ENCODE data around the gene ALG14.
"Not testable (repeated sequence)": the region's sequence is repeated elsewhere in the genome, so short reads cannot be mapped to it uniquely, and the experiment has no call there.

The ALG14 gene

DNA sequence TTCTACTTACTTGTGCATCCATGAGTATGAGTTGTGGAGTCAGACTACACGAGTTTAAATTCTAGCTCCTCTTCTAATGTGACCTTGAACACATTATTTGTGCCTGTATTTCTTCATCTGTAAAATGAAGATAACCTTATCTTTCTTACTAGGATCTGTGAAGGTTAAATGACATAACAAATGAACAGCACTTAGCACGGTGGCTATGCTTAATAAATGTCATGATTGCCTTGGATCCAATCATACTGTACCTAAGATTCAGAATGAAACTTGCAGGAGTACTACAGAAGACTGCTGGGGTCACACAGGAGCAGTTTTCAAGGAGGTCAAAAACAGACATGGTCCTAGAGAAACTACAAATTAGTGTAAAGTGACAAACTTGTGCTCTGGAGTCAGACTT, 22.2 kb upstream of the ALG14 start:
- TF ChIP-seq, protein P1, sequence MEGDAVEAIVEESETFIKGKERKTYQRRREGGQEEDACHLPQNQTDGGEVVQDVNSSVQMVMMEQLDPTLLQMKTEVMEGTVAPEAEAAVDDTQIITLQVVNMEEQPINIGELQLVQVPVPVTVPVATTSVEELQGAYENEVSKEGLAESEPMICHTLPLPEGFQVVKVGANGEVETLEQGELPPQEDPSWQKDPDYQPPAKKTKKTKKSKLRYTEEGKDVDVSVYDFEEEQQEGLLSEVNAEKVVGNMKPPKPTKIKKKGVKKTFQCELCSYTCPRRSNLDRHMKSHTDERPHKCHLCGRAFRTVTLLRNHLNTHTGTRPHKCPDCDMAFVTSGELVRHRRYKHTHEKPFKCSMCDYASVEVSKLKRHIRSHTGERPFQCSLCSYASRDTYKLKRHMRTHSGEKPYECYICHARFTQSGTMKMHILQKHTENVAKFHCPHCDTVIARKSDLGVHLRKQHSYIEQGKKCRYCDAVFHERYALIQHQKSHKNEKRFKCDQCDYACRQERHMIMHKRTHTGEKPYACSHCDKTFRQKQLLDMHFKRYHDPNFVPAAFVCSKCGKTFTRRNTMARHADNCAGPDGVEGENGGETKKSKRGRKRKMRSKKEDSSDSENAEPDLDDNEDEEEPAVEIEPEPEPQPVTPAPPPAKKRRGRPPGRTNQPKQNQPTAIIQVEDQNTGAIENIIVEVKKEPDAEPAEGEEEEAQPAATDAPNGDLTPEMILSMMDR (IDR thresholded peaks at IDR 0.05; ENCODE audit: low read length), result no peak
- no peak for TF ChIP-seq EZH2 (IDR thresholded peaks at IDR 0.05; ENCODE audit: borderline replicate concordance, low read length)
- Histone ChIP-seq H3K9ac (ENCODE audit: low read length) (no peak overlapping the region), H3K9me3 (ENCODE audit: low read length) (no peaks in the 10 kb centered on the region), H2AFZ (ENCODE audit: low read length) (no peak overlapping the region), H3K9me2 (ENCODE audit: low read depth, low read length) (no peaks in the 10 kb centered on the region), H3K36me3 (ENCODE audit: insufficient read depth, low read length) (no peaks in the 10 kb centered on the region), H3K27me3 (ENCODE audit: insufficient read depth, low read length) (no peaks in the 10 kb centered on the region), H3F3A (ENCODE audit: insufficient read depth, low read length) (no peaks in the 10 kb centered on the region), H3K4me2 (ENCODE audit: low read length) (no peak overlapping the region), H3K27ac (ENCODE audit: low read depth, low read length, poor library complexity, severe bottlenecking) (no peak overlapping the region), H3K4me1 (ENCODE audit: insufficient read depth, low read length, severe bottlenecking) (no peaks in the 10 kb centered on the region), H3K4me3 (ENCODE audit: low read depth, low read length, poor library complexity, severe bottlenecking) (no peak overlapping the region), H3K79me2 (ENCODE audit: insufficient read depth, low read length) (no peaks in the 10 kb centered on the region), H4K20me1 (ENCODE audit: insufficient read depth, low read length) (no peaks in the 10 kb centered on the region)

DNA sequence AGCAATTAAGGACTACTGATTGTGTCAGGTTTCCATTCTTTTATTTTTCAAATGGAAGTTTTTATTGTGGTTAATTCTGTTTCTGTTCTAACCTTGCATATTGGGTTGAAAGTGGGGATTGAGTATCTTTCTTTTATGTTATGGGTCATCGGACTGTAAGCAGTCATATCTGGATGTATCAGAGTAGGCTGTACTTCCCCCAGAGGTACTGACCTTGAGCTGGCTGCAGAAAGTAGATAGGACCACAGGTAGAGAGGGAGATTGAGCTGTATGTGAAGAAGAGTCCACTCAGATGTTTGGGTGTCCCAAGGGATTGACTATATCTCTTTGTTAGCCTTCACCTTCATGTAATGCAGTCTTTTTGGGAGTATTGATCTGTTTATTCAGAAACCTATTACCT, 20.5 kb upstream of the ALG14 start:
- no peak overlapping the region for H2AFZ ChIP-seq (ENCODE audit: low read length)
- H3F3A ChIP-seq (ENCODE audit: insufficient read depth, low read length), result no peaks in the 10 kb centered on the region
- H3K4me2 ChIP-seq (ENCODE audit: low read length), result no peak overlapping the region
- no peaks in the 10 kb centered on the region for H3K27me3 ChIP-seq (ENCODE audit: insufficient read depth, low read length)
- H3K4me3 ChIP-seq (ENCODE audit: low read depth, low read length, poor library complexity, severe bottlenecking), result no peak overlapping the region
- no peaks in the 10 kb centered on the region for H3K9me3 ChIP-seq (ENCODE audit: low read length)
- H3K9me2 ChIP-seq (ENCODE audit: low read depth, low read length), result no peaks in the 10 kb centered on the region
- no peaks in the 10 kb centered on the region for H3K79me2 ChIP-seq (ENCODE audit: insufficient read depth, low read length)
- no peaks in the 10 kb centered on the region for H4K20me1 ChIP-seq (ENCODE audit: insufficient read depth, low read length)
- no peak for TF ChIP-seq EZH2 (IDR thresholded peaks at IDR 0.05; ENCODE audit: borderline replicate concordance, low read length)
- TF ChIP-seq, protein P1 (IDR thresholded peaks at IDR 0.05; ENCODE audit: low read length), result no peak
- H3K4me1 ChIP-seq (ENCODE audit: insufficient read depth, low read length, severe bottlenecking), result no peaks in the 10 kb centered on the region
- H3K9ac ChIP-seq (ENCODE audit: low read length), result no peak overlapping the region
- no peak overlapping the region for H3K27ac ChIP-seq (ENCODE audit: low read depth, low read length, poor library complexity, severe bottlenecking)
- H3K36me3 ChIP-seq (ENCODE audit: insufficient read depth, low read length), result no peaks in the 10 kb centered on the region

DNA sequence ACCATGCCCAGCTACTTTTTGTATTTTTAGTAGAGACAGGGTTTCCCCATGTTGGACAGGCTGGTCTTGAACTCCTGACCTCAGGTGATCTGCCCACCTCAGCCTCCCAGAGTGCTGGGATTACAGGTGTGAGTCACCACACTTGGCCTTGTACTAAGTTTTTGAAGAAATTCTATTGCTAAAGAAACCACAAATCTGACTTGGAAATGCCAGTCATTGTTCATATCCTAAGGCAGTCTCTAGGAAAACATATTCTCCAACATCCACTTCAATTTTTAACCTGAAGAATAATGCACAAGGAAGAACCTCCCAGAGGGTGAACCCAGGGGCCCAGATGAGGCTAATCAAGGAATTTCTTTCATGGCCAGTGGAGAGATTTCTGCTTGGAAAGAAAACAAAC, 20.1 kb upstream of the ALG14 start:
- H3K27ac ChIP-seq (ENCODE audit: low read depth, low read length, poor library complexity, severe bottlenecking); H2AFZ ChIP-seq (ENCODE audit: low read length); H3K27me3 ChIP-seq (ENCODE audit: insufficient read depth, low read length); H3K9me3 ChIP-seq (ENCODE audit: low read length); H3K4me3 ChIP-seq (ENCODE audit: low read depth, low read length, poor library complexity, severe bottlenecking); H3K9ac ChIP-seq (ENCODE audit: low read length); H4K20me1 ChIP-seq (ENCODE audit: insufficient read depth, low read length); H3K36me3 ChIP-seq (ENCODE audit: insufficient read depth, low read length); H3K79me2 ChIP-seq (ENCODE audit: insufficient read depth, low read length); H3K4me1 ChIP-seq (ENCODE audit: insufficient read depth, low read length, severe bottlenecking); H3F3A ChIP-seq (ENCODE audit: insufficient read depth, low read length); H3K9me2 ChIP-seq (ENCODE audit: low read depth, low read length); H3K4me2 ChIP-seq (ENCODE audit: low read length): not testable (repeated sequence)

DNA sequence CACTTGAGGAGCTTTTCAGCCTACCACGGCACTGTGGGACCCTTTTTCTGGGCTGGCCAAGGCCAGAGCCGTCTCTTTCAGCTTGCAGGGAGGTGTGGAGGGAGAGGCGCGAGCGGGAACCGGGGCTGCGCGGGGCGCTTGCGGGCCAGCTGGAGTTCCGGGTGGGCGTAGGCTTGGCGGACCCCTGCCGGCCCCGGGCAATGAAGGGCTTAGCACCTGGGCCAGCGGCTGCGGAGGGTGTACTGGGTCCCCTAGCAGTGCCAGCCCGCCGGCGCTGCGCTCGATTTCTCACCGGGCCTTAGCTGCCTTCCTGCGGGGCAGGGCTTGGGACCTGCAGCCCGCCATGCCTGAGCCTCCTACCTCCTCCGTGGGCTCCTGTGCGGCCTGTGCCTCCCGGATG, 18.5 kb upstream of the ALG14 start:
- not testable (repeated sequence) for H3K4me3 ChIP-seq (ENCODE audit: low read depth, low read length, poor library complexity, severe bottlenecking); H3K27ac ChIP-seq (ENCODE audit: low read depth, low read length, poor library complexity, severe bottlenecking); H3K9ac ChIP-seq (ENCODE audit: low read length); H3K36me3 ChIP-seq (ENCODE audit: insufficient read depth, low read length); H3K79me2 ChIP-seq (ENCODE audit: insufficient read depth, low read length); H3K4me1 ChIP-seq (ENCODE audit: insufficient read depth, low read length, severe bottlenecking); H3K4me2 ChIP-seq (ENCODE audit: low read length); H4K20me1 ChIP-seq (ENCODE audit: insufficient read depth, low read length); H3K9me2 ChIP-seq (ENCODE audit: low read depth, low read length); H3K27me3 ChIP-seq (ENCODE audit: insufficient read depth, low read length); H2AFZ ChIP-seq (ENCODE audit: low read length); H3K9me3 ChIP-seq (ENCODE audit: low read length); H3F3A ChIP-seq (ENCODE audit: insufficient read depth, low read length)

All from OCI-LY1 (cell line).